Measurements from ENCODE around the gene LSM4.

LSM4 gene

DNA sequence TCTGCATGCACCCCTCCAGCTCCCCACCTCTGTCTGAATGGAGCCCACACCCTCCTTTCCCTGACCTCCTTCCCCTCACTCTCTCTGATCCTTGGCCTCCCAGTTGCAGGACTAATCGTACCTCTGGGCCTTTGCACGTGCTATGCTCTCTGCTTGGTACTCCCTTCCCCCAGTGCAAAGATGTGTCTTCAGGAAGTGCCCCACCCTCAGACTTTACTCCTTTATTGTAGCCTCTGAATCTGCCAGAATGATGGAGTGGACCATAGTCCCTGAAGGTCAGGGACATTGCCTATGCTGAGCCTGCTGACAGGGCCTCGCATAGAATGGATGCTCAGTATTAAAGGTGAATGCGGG is 40.1 kb downstream of the LSM4 start:
- Histone ChIP-seq H2BK5ac (ENCODE audit: low read depth, low read length, poor library complexity) (peak overlapping the region; percentile 92), H3K9me3 (ENCODE audit: insufficient read depth, low read depth, low read length) (no peaks in the 10 kb centered on the region), H4K12ac (ENCODE audit: low read depth, low read length) (peak overlapping the region; percentile 88), H3K4me1 (ENCODE audit: control insufficient read depth in 1 of 2, insufficient read depth in 2 of 2, low read length in 2 of 2) (peaks cover 32 to 33% of the 10 kb centered on the region in 2 experiments), H3K9ac (ENCODE audit: low read length) (peak overlapping the region; percentile 86), H3K79me1 (ENCODE audit: low read length) (peaks cover 43% of the 10 kb centered on the region), H2AFZ (ENCODE audit: insufficient read depth, low read length, poor library complexity) (peak overlapping the region; percentile 32), H3K4me2 (ENCODE audit: low read length) (peak overlapping the region; percentile 86), H2BK120ac (ENCODE audit: insufficient read depth, low read length, poor library complexity) (peak overlapping the region; percentile 94), H3K36me3 (ENCODE audit: control insufficient read depth in 1 of 2, insufficient read depth in 2 of 2, low read length in 2 of 2) (peaks cover 15 to 20% of the 10 kb centered on the region in 2 experiments), H3K14ac (ENCODE audit: low read length) (peak overlapping the region; percentile 91), H3K27ac (ENCODE audit: low read depth, low read length) (peak overlapping the region; percentile 100), H4K91ac (ENCODE audit: low read depth, low read length) (peak overlapping the region; percentile 97), H3K27me3 (ENCODE audit: insufficient read depth, low read length) (no peaks in the 10 kb centered on the region), H3K4me3 (ENCODE audit: low read depth, low read length) (peak overlapping the region; percentile 56), H2AK5ac (ENCODE audit: low read length) (peak overlapping the region; percentile 97), H3K18ac (ENCODE audit: low read length) (peak overlapping the region; percentile 94), H4K8ac (ENCODE audit: low read depth, low read length) (peak overlapping the region; percentile 82), H3K79me2 (ENCODE audit: control insufficient read depth, insufficient read depth, low read length, poor library complexity) (peaks cover 35% of the 10 kb centered on the region), H2BK12ac (ENCODE audit: low read length) (peak overlapping the region; percentile 94), H3K23ac (ENCODE audit: low read length) (no peak overlapping the region), H3K4ac (ENCODE audit: low read depth, low read length) (peak overlapping the region; percentile 87)
- DNase-seq: no peak
- no CpG with 5 or more reads among the region's 4 CpGs for WGBS (ENCODE audit: extremely low coverage, insufficient coverage, insufficient read length)

GRCh38 chr19:18282021-18282787 is 40.7 kb downstream of the LSM4 start:
- H2AFZ ChIP-seq (ENCODE audit: insufficient read depth, low read length, poor library complexity): peak overlapping the region; percentile 32
- peak overlapping the region; percentile 100 for H3K27ac ChIP-seq (ENCODE audit: low read depth, low read length)
- H3K23ac ChIP-seq (ENCODE audit: low read length): no peak overlapping the region
- peak overlapping the region; percentile 97 for H4K91ac ChIP-seq (ENCODE audit: low read depth, low read length)
- H3K27me3 ChIP-seq (ENCODE audit: insufficient read depth, low read length): no peaks in the 10 kb centered on the region
- peak overlapping the region; percentile 92 for H2BK5ac ChIP-seq (ENCODE audit: low read depth, low read length, poor library complexity)
- peak overlapping the region; percentile 94 for H2BK120ac ChIP-seq (ENCODE audit: insufficient read depth, low read length, poor library complexity)
- peak overlapping the region; percentile 82 for H4K8ac ChIP-seq (ENCODE audit: low read depth, low read length)
- peak overlapping the region; percentile 94 for H3K18ac ChIP-seq (ENCODE audit: low read length)
- peak overlapping the region; percentile 97 for H2AK5ac ChIP-seq (ENCODE audit: low read length)
- H3K4ac ChIP-seq (ENCODE audit: low read depth, low read length): peak overlapping the region; percentile 87
- peak overlapping the region; percentile 86 for H3K4me2 ChIP-seq (ENCODE audit: low read length)
- peak overlapping the region; percentile 88 for H4K12ac ChIP-seq (ENCODE audit: low read depth, low read length)
- peaks cover 15 to 20% of the 10 kb centered on the region in 2 experiments for H3K36me3 ChIP-seq (ENCODE audit: control insufficient read depth in 1 of 2, insufficient read depth in 2 of 2, low read length in 2 of 2)
- H3K79me2 ChIP-seq (ENCODE audit: control insufficient read depth, insufficient read depth, low read length, poor library complexity): peaks cover 35% of the 10 kb centered on the region
- peak overlapping the region; percentile 56 for H3K4me3 ChIP-seq (ENCODE audit: low read depth, low read length)
- peaks cover 38% of the 10 kb centered on the region for H3K79me1 ChIP-seq (ENCODE audit: low read length)
- no peak for DNase-seq
- peaks cover 26 to 27% of the 10 kb centered on the region in 2 experiments for H3K4me1 ChIP-seq (ENCODE audit: control insufficient read depth in 1 of 2, insufficient read depth in 2 of 2, low read length in 2 of 2)
- peak overlapping the region; percentile 91 for H3K14ac ChIP-seq (ENCODE audit: low read length)
- peak overlapping the region; percentile 94 for H2BK12ac ChIP-seq (ENCODE audit: low read length)
- peak overlapping the region; percentile 86 for H3K9ac ChIP-seq (ENCODE audit: low read length)
- H3K9me3 ChIP-seq (ENCODE audit: insufficient read depth, low read depth, low read length): no peaks in the 10 kb centered on the region
- WGBS (ENCODE audit: extremely low coverage, insufficient coverage, insufficient read length): no CpG with 5 or more reads among the region's 27 CpGs

DNA sequence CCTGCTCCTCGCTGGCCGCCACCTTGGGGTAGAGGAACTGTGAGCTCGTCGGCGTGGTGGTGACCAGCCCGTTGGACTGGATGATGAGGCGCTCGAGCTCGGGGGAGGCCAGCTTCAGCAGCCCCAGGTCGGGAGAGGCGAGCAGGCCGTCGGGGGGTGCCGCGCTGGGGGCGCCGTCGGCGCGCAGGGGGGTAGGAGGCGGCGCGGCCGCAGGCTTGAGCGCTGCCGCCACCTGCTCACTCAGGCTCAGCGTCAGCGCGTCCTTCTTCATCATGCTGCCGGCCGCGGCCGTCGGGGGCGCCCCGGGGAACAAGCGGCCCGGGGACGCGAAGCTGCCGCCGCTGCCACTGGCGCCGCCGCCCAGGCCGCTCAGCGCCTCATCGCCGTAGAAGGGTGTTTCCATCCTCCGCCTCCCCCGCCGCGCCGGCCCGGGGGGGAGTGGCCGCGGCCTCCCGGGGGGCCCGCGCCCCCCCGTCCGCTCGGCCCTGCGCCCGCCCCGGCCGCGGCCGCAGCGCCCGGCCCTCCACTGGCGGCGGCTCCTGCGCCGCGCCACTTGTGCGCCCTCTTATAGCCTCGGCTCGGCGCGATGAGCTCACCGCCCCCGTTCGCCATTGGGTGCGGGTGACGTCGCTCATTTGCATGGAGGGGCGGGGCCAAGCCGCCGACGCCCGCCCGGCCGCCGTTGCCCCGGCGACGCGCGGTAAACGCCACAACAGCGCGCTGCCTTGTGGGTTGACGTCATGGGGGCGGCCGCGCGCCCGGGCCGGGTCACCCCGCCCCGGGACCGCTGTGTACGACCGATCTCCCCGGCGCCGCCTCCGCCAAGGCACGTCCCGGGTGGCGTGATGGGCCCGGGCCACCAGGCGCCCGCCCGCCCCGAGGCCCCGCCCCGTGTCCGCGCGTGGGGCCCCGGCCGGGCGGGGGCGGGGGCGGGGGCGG is 41.5 kb downstream of the LSM4 start, which contains the start of gene JUND:
Gene JUND (minus strand): TSS at position 541 of the 939 bp plus-strand sequence. CDS start 138 bp downstream, at position 403.
- Histone ChIP-seq H4K8ac (ENCODE audit: low read depth, low read length) (peak within 1 kb of the TSS; percentile 93), H3K27ac (ENCODE audit: low read depth, low read length) (peak within 1 kb of the TSS; percentile 100), H4K91ac (ENCODE audit: low read depth, low read length) (peak within 1 kb of the TSS; percentile 98), H2BK12ac (ENCODE audit: low read length) (peak within 1 kb of the TSS; percentile 94), H3K9me3 (ENCODE audit: insufficient read depth, low read depth, low read length) (no peaks in the 10 kb centered on the region), H3K4ac (ENCODE audit: low read depth, low read length) (peak within 1 kb of the TSS; percentile 100), H3K4me1 (ENCODE audit: control insufficient read depth in 1 of 2, insufficient read depth in 2 of 2, low read length in 2 of 2) (peaks cover 19 to 20% of the 10 kb centered on the region in 2 experiments), H2BK5ac (ENCODE audit: low read depth, low read length, poor library complexity) (peak within 1 kb of the TSS; percentile 99), H3K36me3 (ENCODE audit: control insufficient read depth in 1 of 2, insufficient read depth in 2 of 2, low read length in 2 of 2) (peaks cover 17 to 24% of the 10 kb centered on the region in 2 experiments), H2BK120ac (ENCODE audit: insufficient read depth, low read length, poor library complexity) (peak within 1 kb of the TSS; percentile 94), H2AFZ (ENCODE audit: insufficient read depth, low read length, poor library complexity) (peak within 1 kb of the TSS; percentile 55), H3K79me2 (ENCODE audit: control insufficient read depth, insufficient read depth, low read length, poor library complexity) (peaks cover 35% of the 10 kb centered on the region), H4K12ac (ENCODE audit: low read depth, low read length) (peak within 1 kb of the TSS; percentile 91), H3K23ac (ENCODE audit: low read length) (no peak within 1 kb of the TSS), H3K9ac (ENCODE audit: low read length) (peak within 1 kb of the TSS; percentile 95), H3K14ac (ENCODE audit: low read length) (peak within 1 kb of the TSS; percentile 99), H2AK5ac (ENCODE audit: low read length) (peak within 1 kb of the TSS; percentile 99), H3K4me3 (ENCODE audit: low read depth, low read length) (peak within 1 kb of the TSS; percentile 93), H3K18ac (ENCODE audit: low read length) (peak within 1 kb of the TSS; percentile 100), H3K27me3 (ENCODE audit: insufficient read depth, low read length) (no peaks in the 10 kb centered on the region), H3K4me2 (ENCODE audit: low read length) (peak within 1 kb of the TSS; percentile 93), H3K79me1 (ENCODE audit: low read length) (peaks cover 30% of the 10 kb centered on the region)
- WGBS (ENCODE audit: extremely low coverage, insufficient coverage, insufficient read length): no CpG with 5 or more reads among the region's 138 CpGs
- peak; percentile 97 to 99 for DNase-seq

Measured in trophoblast cell (in vitro differentiated cells and primary cell).